NCI-H2107 treated with DMSO at 0.1 percent for 48 hours (cell line): ENCODE measurements around the gene RSPH10B.
A peak's percentile ranks its signal among the peaks of the same experiment; 100 is the strongest.
"Not testable (repeated sequence)": the region's sequence is repeated elsewhere in the genome, so short reads cannot be mapped to it uniquely, and the experiment has no call there.

ENCODE experiments used
- DNase-seq: peaks from one replicate; lab custom pipeline; 2025; ENCODE audit not compliant: unreplicated experiment; lab: John Stamatoyannopoulos, UW

RSPH10B gene

DNA sequence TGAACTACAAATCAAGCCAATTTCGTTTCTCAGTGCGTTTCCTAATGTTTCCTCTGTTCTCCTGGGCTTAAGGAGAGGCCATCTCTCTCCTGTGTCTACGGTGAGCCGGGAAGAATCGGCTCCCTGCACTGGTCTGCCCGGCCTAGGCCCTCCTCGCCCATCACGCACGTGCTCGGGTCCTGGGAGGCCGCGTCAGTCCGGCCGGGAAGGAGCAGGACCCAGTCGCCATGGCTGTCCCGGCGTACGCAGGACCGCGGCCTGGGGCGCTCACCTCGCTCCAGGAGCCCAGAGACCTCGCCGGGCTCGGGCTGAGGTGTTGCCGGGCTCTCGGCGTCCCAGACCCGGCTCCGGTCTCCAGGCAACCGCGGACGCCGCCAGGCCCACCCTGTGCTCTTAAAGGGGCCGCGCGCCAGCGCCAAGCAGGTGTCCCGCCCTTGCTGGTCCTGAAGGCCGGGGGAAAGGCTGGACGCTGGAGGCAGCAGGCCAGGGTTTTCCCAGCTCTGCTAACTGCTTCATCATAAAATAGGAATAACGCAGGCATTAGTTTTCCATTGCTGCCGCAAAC, at the start of gene RSPH10B:
TSS of gene RSPH10B (minus strand) at position 343 of the 565 bp plus-strand sequence. CDS start 3,573 bp downstream, outside the sequence.
- not testable (repeated sequence) for DNase-seq

DNA sequence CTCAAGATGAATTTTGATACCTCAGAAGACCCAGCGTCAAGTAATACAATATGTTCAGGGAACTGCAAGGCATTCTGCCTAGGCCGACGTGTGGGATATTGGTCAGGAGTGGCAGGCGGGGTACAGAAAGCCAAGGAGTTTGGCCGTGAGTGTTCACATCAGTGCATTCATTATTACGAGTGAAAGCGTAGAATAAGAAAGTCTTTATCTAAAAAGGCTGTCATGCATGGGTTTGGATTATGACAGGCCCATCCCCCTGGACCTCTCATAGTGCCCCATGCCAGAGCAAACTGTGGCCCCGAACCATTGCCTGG, 46.1 kb upstream of the RSPH10B start:
- no peak for DNase-seq

DNA sequence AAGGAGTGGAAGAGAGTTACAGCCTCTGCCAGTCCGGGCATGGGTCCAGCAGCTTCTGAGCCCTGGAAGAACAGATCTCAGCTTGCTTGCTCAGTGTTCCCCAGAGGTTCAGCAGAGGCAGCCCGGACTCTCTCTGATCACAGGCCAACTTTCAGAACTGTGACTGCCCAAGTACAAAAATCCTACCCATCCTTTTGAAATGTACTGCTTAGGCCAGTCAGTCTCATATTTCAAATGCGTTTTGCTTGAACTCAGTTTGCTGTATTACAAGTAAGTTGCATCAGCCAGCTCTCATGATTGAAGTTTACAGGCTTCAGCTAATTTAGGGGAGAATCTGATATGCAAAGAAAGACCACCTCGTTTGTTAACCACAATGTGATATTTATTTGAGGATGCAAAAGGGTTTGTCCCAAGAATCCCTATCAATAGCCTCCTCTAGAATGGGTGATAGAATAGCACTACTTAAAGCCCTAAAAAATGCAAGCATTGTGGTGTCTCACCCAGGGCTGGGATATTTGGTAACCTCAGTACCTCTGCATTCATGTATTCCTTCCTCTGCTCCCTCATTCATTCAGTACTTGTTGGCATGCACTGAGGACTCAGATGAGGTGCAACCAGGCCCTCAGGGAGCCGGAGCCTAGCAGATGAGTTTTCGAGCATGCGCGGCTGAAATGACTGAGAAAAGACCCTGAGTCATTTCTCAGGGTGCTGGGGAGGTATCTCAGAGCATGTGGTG, 45.6 kb upstream of the RSPH10B start:
- DNase-seq, result peak; percentile 96

DNA sequence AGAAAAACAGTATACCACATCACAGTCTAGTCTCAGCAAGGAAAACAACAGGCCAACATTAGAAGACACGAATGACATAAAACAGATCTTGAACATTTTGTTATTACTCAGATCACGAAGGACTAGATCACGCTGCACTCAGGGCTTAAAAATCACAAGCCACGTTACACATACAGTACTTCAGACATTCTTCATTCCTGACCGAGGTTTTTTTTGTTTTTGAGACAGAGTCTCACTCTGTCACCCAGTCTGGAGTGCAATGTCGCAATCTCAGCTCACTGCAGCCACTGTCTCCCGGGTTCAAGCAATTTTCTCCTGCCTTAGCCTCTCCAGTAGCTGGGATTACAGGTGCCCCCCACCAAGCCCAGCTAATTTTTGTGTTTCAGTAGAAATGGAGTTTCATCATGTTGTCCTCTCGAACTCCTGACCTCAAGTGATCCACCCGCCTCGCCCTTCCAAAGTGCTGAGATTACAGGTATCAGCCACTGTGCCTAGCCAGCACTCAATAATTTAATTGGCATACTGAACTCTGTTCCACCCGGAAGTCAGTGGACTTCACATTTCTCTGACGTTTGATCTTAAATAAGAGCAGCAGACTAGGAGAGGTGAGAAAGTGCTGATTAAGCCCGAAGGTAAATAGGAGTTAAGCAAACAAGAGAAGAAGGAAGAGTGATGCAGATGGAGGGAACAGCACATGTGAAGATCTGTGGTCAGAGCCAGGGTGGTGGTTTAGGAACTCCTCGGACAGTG, 42.0 kb upstream of the RSPH10B start:
- no peak for DNase-seq

DNA sequence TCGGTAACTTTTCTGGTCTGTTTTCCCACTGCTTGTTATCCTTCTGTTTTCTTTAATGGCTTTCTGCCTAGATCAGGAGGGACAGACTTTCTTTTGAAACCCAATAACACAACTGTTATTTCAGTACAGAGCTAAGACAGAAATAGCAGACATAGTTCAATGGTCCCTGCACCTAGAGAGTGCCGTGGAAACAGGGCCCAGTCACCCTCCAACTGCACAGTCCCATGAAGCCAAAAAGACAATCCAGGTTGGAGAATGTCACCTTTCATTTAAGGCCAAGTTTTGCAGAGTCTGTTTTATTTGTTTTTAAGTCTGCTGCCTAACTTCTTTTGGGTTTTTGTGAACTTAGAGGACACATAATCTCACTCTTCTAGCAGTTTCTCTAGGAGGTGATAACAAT, 41.1 kb upstream of the RSPH10B start:
- no peak for DNase-seq

DNA sequence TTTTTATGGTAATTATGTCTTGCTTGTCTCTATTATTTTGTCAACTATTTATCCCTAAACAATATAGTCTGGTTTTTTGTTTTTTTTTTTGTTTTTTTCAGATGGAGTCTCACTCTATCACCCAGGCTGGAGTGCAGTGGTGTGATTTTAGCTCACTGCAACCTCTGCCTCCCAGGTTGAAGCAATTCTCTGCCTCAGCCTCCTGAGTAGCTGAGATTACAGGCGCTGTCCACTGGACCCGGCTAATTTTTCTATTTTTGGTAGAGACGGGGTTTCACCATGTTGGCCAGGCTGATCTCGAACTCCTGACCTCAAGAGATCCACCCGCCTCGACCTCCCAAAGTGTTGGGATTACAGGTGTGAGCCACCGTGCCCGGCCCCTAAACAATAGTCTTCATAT, 39.9 kb upstream of the RSPH10B start:
- not testable (repeated sequence) for DNase-seq

DNA sequence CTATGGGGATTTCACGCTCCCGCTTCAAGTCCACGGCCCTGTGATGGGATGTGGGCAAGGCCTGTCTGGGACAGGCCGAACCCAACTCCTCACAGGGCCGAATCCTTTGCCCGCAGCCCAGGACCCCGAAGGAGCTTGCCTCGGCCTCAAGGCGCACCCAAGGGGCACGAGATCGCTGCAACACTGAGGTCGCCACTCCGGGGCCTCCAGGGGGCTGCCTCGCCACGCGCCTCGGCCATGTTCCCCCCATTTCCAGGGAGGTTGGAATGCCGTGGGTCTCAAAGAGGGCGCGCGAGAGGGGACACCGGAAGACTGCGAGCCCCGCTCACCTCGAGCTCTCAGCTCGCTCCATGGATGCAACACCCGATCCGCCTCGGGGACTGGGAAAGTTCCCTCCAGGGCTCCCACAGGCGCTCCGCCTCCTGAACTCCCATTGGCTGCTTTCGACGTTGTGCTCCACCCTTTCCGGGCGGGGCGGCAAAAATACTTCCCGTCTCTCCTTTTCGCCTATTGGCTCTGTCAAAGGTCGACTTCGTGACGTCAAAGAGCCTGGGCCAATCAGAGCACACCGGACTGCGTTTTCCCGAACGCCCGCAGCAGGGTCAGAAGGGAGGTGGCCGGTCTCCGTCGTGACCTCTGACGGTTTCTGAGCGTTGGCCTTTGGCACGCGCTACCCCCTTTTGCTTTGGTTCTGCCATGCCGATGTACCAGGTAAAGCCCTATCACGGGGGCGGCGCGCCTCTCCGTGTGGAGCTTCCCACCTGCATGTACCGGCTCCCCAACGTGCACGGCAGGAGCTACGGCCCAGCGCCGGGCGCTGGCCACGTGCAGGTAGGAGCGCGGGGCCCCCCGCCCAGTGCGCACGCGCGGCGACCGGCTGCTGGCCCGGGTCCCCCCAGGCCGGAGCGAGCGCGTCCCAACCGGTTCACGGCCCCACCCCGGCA, 38.5 kb upstream of the RSPH10B start, which contains the start of the genes AIMP2 and PMS2:
TSS of gene AIMP2 (plus strand) at position 605 of the 944 bp plus-strand sequence. CDS start at position 697, 92 bp downstream.
TSS of gene PMS2 (minus strand) at position 382 of the 944 bp plus-strand sequence. CDS start at position 352, 30 bp downstream.
- peak; percentile 98 for DNase-seq

DNA sequence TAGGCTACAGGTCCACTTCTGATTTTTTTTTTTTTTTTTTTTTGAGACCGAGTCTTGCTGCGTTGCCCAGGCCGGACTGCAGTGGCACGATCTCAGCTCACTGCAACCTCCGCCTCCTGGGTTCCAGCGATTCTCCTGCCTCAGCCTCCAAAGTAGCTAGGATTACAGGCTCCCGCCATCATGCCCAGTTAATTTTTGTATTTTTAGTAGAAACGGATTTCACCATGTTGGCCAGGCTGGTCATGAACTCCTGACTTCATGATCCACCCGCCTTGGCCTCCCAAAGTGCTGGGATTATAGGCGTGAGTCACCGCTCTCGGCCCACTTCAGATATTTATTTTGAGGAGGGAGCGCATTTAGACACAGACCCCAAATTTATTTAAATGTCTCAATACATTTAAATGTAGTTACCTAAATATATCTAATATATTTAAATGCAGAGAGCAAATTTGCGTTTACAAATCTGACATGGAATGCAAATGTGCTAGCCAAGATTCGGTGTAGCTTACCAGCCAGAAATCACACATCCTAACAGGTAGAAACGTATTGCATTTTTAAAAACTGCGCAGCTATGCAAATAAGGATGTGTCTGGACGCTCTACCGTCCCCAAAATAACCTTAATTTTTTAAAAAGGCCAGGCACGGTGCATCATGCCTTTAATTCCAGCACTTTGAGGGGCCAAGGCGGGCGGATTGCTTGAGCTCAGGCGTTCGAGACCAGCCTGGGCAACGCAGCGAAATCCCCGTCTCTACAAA, 37.5 kb upstream of the RSPH10B start:
- not testable (repeated sequence) for DNase-seq

DNA sequence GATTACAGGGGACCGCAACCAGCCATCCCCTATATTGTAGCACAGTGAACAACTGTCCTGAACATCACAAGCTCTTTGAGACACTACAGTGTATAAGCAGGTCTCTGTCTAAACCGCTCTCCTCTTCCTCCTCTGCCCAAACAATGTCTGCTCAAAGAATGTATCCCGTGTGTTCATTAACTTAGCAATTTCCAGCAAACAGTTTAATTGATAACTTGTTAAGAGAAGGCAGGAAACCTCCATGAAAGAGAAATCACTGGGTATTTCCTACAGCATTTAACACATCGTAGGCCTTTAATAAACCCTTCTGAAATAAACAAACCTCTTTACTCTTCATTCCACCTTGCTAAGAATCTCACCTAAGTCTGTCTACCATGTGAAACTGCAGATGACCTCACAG, 36.9 kb upstream of the RSPH10B start:
- no peak for DNase-seq

DNA sequence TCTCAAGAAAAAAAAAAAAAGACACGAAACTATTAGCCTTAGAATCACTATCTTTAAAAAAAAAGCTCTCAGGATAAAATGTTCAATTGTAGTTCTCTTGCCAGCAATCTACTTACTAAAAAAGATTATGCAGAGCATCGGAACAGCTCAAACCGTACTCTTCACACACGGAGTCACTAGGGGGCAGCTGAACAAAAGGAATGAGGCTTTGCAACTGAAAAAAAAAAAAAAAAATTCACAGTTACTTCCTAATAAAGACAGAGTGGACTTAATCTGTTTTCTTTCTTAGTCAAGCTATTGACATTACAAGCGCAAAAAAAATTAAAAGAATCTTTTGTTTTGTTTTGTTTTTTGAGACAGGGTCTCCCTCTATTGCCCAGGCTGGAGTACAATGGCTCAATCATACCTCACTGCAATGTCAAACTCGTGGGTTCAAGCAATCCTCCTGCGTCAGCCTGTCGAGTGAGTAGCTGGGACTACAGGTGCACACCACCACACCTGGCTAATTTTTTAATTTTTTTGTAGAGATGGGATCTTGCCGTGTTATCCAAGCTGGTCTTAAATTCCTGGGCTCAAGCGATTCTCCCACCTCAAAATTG, 26.8 kb upstream of the RSPH10B start:
- DNase-seq, result peak; percentile 60

DNA sequence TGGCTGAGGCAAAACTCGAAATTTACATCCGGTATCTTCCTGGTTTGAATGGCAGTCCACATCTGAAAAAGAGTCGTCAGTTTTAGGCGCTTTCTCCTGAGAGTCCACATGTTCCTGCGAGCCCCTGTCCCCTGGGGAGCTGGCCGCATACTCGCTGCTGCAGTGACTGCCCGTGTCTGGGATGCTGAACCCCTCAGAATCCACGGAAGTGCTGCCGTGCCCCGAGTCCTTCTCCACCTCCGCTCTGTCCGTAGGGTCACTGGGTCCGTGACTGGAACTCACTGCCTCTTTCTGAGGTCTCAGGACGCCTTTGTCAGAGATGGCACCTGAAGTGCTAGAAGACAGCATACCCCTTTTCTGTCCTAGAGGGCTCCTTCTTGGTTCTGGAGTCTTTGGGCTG, 16.6 kb upstream of the RSPH10B start:
- DNase-seq, result not testable (repeated sequence)

DNA sequence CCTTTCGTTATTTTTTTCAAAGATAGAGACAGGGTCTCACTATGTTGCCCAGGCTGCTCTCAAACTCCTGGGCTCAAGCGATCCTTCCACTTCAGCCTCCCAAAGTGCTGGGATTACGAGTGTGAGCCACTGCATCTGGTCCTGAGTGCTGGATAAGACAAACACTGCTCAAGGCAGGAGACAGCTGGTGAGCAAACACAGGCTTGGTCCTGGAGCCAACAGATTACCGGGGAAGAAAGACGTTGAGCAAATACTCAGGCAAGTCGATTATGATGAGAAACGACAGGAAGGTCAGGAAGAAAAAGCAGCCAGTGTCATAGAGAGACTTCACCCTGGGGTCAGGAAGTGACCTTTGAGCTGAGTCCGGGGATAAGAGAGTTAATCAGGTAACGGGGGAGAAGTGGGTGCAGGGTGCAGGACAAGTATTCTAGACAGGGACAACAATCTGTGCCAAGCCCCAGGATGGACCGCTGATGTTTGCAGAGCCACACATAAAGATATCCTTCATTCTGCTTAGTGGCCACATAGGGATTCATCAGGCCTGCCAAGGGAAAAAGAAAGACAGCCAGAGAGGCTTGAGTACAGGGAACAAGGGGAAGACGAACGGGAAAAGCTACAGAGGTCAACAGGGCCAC, 9.3 kb upstream of the RSPH10B start:
- not testable (repeated sequence) for DNase-seq

DNA sequence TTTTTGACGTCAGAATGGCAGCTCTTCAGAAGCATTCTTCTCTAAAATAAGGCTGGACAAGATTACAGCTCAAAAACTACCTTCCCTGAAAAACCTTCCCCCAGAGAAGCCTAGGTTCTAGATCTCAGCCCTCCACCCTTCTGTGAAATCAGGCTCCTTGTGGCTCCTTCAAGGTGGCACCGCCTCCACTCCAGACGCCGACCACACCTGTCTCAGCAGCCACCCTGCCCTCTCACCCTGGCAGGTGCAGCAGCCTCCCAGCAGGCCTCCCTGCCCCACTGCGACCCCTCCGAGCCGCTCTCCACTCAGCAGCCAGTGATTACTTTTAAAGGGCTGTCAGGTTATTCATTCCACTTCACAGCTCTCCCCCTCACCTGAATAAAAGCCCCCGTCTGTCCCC, 3.1 kb upstream of the RSPH10B start:
- not testable (repeated sequence) for DNase-seq

DNA sequence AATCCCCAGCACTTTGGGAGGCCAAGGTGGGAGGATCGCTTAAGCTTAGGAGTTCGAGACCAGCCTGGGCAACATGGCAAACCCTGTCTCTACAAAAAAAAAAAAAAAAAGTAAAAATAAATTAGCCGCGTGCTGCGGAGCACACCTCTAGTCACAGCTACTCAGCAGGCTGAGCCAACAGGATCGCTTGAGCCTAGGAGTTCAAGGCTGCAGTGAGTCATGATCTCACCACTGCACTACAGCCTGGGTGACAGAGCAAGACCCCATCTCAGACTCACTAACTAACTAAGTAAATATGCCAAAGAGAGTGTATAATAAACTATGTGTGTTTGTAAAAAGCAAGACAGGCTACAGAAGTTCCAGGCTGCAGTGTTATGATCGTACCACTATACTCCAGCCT, 6.7 kb downstream of the RSPH10B start:
- DNase-seq, result not testable (repeated sequence)

DNA sequence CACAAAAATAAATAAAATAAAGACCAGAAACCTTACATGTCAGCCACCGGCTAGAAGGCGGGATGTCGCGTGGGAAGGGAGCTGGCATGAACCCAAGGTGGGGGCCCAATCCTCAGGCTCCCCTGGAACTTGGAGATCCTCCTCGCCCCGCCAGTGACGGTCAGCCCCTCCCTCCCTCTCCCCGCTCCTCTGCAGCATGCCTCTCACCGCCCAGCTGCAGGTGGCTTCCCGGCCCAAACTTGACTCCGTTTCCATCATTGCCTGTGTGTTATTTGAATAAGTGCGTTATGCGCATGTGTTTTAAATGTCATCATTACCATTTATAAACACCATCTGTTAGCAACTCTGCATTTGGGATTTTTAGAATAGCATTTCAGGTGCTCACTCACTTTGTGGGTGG, 7.3 kb downstream of the RSPH10B start:
- not testable (repeated sequence) for DNase-seq

DNA sequence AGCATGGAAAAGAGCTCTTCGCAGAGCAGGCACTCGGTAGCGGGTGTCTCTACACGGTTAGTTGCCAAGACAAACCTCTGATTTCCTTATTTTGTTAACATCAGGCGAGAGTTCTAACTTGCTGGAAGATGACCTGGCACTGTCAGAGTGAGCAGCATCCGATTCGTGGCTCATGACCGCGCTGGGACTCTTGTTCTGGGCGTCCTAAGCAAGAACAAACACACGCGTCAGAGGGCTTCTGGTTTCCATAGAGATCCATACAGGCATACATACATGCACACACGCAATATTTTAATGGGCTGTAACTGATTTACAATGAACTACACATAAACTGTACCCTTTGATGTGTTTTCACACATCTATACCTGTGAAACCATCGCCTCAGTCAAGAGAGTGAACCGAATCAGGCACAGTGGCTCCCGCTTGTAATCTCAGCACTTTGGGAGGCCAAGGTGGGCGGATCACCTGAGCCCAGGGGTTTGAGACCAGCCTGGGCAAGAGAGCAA, 35.5 kb downstream of the RSPH10B start:
- DNase-seq, result not testable (repeated sequence)

DNA sequence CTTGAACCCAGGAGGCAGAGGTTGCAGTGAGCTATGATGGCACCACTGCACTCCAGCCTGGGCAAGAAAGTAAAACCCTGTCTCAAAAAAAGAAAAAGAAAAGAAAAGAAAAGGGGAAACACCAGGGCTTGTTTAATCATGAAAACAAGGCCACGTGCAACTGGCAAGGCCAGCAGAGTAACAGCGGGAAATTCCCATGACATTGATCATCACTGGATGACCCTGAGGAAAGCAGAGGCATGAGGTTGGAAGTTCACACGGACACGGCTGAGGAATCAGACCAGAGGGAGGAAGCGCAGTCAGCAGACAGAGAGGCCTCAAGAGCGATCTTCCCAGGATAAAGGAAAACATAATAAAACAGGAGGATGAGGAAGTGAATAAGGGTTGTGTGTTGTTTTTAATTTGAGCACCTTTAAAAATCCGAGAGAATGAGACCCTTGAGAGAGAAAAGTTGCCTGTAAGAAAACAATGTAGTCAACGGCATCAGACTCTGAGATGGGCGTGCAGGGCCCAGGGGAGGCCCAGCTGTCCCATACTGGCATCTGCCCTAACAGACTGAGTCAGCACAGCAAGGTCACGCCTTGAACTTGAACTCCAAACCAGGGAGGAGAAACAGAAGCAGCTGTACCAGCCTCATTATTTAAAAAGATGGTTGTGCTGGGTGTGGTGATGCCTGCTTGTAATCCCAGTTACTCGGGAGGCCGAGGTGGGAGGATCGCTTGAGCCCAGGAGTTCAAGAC, 38.4 kb downstream of the RSPH10B start:
- not testable (repeated sequence) for DNase-seq

DNA sequence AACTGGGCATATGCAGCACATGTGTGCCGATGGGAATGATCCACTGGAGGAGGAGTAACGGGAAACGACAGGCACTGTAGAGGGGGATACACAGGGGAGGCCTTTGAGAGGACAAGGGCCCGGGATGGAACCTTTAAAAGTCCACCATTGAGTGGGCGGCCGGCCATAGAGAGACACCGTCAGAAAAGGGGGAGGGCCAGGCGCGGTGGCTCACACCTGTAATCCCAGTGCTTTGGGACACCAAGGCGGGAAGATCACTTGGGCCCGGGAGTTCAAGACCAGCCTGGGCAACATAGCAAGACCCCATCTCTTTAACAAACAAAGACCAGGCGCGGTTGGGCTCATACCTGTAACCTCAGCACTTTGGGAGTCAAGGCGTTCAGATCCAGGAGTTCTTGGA, 39.2 kb downstream of the RSPH10B start:
- DNase-seq, result not testable (repeated sequence)
